Measurements from ENCODE around the gene FMO2.

- TF ChIP-seq POLR2AphosphoS5 (IDR thresholded peaks at IDR 0.05; ENCODE audit: low read depth, low read length): no peak
- no peak for TF ChIP-seq POLR2A (IDR thresholded peaks at IDR 0.05; ENCODE audit: low read depth, low read length)
These were observed 36.8 kb downstream of the FMO2 start for GRCh38 chr1:171221665-171222591.
